IPS-15b (cell line): ENCODE measurements around the gene SCFD1.

ENCODE experiments used
- H3K27me3 ChIP-seq: one replicate; pipeline ENCODE4 v1.6.1; 2013; ENCODE audit warnings: low read length; ENCODE audit not compliant: control insufficient read depth, insufficient read depth
- H3K36me3 ChIP-seq: one replicate; pipeline ENCODE4 v1.6.1; 2013; ENCODE audit warnings: low read length; ENCODE audit not compliant: control insufficient read depth, insufficient read depth
- H3K4me1 ChIP-seq: one replicate; pipeline ENCODE4 v1.6.1; 2013; ENCODE audit warnings: mild to moderate bottlenecking, low read length; ENCODE audit not compliant: control insufficient read depth, insufficient read depth
- H3K4me3 ChIP-seq: one replicate; pipeline ENCODE4 v1.5.1; 2013; ENCODE audit warnings: low read depth, low read length
- H3K9ac ChIP-seq: one replicate; pipeline ENCODE4 v1.6.1; 2013; ENCODE audit warnings: low read depth, mild to moderate bottlenecking, low read length
- H3K9me3 ChIP-seq: one replicate; pipeline ENCODE4 v1.6.1; 2013; ENCODE audit warnings: mild to moderate bottlenecking, low read length; ENCODE audit not compliant: control insufficient read depth, insufficient read depth

SCFD1 gene

GRCh38 chr14:30648471-30648870, 26.4 kb downstream of the SCFD1 start:
- peaks cover 20% of the 10 kb centered on the region for H3K36me3 ChIP-seq
- H3K9me3 ChIP-seq: no peaks in the 10 kb centered on the region
- no peak overlapping the region for H3K4me3 ChIP-seq
- H3K4me1 ChIP-seq: no peaks in the 10 kb centered on the region
- H3K9ac ChIP-seq: no peak overlapping the region
- no peaks in the 10 kb centered on the region for H3K27me3 ChIP-seq

GRCh38 chr14:30651937-30652336, 29.8 kb downstream of the SCFD1 start:
- peaks cover 16% of the 10 kb centered on the region for H3K36me3 ChIP-seq

DNA sequence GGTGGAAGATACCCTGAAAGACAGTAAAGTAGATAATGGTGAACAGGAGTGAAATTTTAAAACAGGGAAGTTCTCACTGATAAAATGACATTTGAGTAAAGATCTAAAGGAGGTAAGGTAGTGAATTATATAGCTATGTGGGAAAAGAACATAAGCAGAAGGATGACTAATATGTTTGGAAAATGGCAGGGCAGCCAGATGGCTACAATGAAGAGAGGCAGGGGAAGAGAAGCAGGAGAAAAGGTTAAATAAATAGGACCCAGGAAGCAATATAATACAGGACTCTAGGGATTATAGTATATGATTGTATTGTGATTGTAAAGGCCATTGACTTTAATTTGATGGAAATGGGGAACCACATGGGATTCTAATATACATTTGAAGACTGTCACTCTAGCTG, 33.0 kb downstream of the SCFD1 start:
- Histone ChIP-seq H3K9ac (no peak overlapping the region), H3K36me3 (peaks cover 13% of the 10 kb centered on the region), H3K27me3 (no peaks in the 10 kb centered on the region), H3K9me3 (no peaks in the 10 kb centered on the region), H3K4me3 (no peak overlapping the region), H3K4me1 (no peaks in the 10 kb centered on the region)

More at GRCh38 chr14:30651937-30652336, 29.8 kb downstream of the SCFD1 start:
- Histone ChIP-seq H3K4me3 (no peak overlapping the region), H3K27me3 (no peaks in the 10 kb centered on the region), H3K4me1 (no peaks in the 10 kb centered on the region), H3K9ac (no peak overlapping the region), H3K9me3 (no peaks in the 10 kb centered on the region)

- Histone ChIP-seq H3K36me3 (peaks cover 12% of the 10 kb centered on the region), H3K4me3 (no peak overlapping the region), H3K27me3 (no peaks in the 10 kb centered on the region), H3K9me3 (no peaks in the 10 kb centered on the region), H3K4me1 (no peaks in the 10 kb centered on the region), H3K9ac (no peak overlapping the region)
Observed at GRCh38 chr14:30655658-30656057, 33.5 kb downstream of the SCFD1 start.

GRCh38 chr14:30656190-30656632, 34.1 kb downstream of the SCFD1 start:
- no peaks in the 10 kb centered on the region for H3K9me3 ChIP-seq
- H3K27me3 ChIP-seq: no peaks in the 10 kb centered on the region
- no peak overlapping the region for H3K9ac ChIP-seq
- no peaks in the 10 kb centered on the region for H3K4me1 ChIP-seq
- H3K4me3 ChIP-seq: no peak overlapping the region
- peaks cover 12% of the 10 kb centered on the region for H3K36me3 ChIP-seq

DNA sequence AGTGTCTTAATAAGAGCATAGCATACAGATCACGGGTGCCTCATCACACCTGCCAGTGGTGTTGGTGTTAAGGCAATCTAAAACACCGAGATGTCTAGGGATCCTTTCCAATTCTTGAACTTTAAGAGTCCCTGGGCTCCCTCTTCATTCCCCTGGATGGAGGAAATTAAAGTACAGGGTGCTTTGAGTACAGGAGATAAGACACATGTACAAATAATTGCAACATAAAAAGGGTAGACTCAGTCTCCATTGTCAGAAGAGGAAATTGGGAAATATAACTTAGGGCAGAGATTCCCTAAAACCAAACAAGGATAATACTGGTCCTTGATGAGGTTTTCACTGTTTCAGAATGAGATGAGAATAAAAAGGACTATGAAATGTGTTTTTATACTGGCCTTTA, 34.9 kb downstream of the SCFD1 start:
- H3K9ac ChIP-seq: no peak overlapping the region
- peaks cover 7% of the 10 kb centered on the region for H3K36me3 ChIP-seq
- H3K27me3 ChIP-seq: no peaks in the 10 kb centered on the region
- no peaks in the 10 kb centered on the region for H3K4me1 ChIP-seq
- no peak overlapping the region for H3K4me3 ChIP-seq
- H3K9me3 ChIP-seq: no peaks in the 10 kb centered on the region

- H3K4me1 ChIP-seq: no peaks in the 10 kb centered on the region
- H3K9me3 ChIP-seq: no peaks in the 10 kb centered on the region
- no peaks in the 10 kb centered on the region for H3K27me3 ChIP-seq
- H3K9ac ChIP-seq: no peak overlapping the region
- H3K4me3 ChIP-seq: no peak overlapping the region
- peaks cover 6% of the 10 kb centered on the region for H3K36me3 ChIP-seq
Observed at GRCh38 chr14:30657606-30658163, 35.6 kb downstream of the SCFD1 start.

DNA sequence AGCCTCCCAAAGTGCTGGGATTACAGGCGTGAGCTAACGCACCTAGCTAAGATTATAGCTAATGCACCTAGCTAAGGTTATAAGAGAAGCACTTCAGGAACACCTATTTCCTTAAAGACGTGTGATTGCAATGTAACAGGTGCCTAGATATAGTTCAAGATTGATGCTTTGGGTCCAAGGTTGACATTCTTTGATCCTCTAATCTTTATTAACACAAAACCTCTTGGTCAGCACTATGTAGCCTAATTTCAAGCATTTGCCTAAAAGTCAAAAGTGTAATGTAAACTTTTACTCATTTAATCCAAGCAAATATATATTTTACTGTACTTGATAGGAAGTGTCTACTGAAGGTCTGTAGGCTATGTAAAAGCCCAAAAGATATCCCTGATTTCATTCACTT, 36.5 kb downstream of the SCFD1 start:
- Histone ChIP-seq H3K9me3 (no peaks in the 10 kb centered on the region), H3K9ac (no peak overlapping the region), H3K36me3 (no peaks in the 10 kb centered on the region), H3K27me3 (no peaks in the 10 kb centered on the region), H3K4me3 (no peak overlapping the region), H3K4me1 (no peaks in the 10 kb centered on the region)

- Histone ChIP-seq H3K9me3 (no peaks in the 10 kb centered on the region), H3K4me3 (no peak overlapping the region), H3K9ac (no peak overlapping the region), H3K27me3 (no peaks in the 10 kb centered on the region), H3K4me1 (no peaks in the 10 kb centered on the region), H3K36me3 (no peaks in the 10 kb centered on the region)
Observed at GRCh38 chr14:30669594-30669993, 47.5 kb downstream of the SCFD1 start.

DNA sequence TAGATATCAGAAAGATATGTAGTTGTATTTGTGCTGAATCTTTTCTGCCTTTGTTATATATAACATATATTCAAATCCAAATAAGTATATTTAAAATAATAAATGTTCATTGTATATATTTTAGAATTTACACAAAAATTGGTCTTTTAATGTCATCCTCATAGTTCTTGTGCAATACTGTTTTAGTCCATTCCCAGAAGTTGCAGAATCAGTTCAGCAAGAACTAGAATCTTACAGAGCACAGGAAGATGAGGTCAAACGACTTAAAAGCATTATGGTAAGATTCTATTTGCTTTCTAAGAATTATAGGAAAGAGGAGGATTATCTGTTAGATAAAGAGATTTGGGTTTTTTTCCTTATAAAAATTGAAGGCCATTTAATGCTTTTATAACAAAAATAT, 51.0 kb downstream of the SCFD1 start:
- Histone ChIP-seq H3K36me3 (no peaks in the 10 kb centered on the region), H3K9me3 (no peaks in the 10 kb centered on the region), H3K4me1 (no peaks in the 10 kb centered on the region), H3K27me3 (no peaks in the 10 kb centered on the region), H3K9ac (no peak overlapping the region), H3K4me3 (no peak overlapping the region)

DNA sequence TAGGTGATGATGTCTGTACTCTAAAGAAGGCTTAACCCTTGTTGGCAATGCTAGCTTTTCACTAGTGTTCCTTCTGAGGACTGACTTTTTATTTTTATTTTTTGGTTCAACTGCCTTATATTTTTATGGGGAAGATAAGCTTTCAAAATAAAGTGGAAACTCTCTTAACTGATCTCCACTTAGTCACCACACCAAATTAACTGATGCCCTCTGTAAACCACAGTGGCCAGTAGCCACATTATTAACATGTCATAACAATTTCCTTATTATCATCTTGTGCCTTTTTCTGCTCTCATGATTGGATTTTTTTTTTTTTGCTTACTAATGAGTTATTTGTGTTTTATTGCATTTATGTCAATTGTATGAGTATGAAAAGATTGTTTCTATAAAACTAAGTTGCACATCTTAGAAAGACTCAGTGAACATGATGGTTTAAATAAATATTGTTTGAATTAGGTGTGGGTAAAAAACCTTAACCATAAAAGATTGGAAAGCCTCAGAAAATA, 56.9 kb downstream of the SCFD1 start:
- no peaks in the 10 kb centered on the region for H3K36me3 ChIP-seq
- H3K9ac ChIP-seq: no peak overlapping the region
- H3K9me3 ChIP-seq: no peaks in the 10 kb centered on the region
- no peaks in the 10 kb centered on the region for H3K4me1 ChIP-seq
- no peaks in the 10 kb centered on the region for H3K27me3 ChIP-seq
- H3K4me3 ChIP-seq: no peak overlapping the region

- no peaks in the 10 kb centered on the region for H3K36me3 ChIP-seq
- H3K9ac ChIP-seq: no peak overlapping the region
Observed at GRCh38 chr14:30680036-30680435, 57.9 kb downstream of the SCFD1 start.

More at GRCh38 chr14:30680036-30680435, 57.9 kb downstream of the SCFD1 start:
- H3K27me3 ChIP-seq: no peaks in the 10 kb centered on the region
- no peaks in the 10 kb centered on the region for H3K4me1 ChIP-seq
- H3K9me3 ChIP-seq: no peaks in the 10 kb centered on the region
- no peak overlapping the region for H3K4me3 ChIP-seq
